Measurements from ENCODE around the gene NUTM2F. TPM values are rescaled to one million over a fixed set of nuclear protein-coding genes. Genes with fewer than 3 reads are reported as not detected.

The NUTM2F gene
- total and polyA plus RNA-seq, 9 of the 15 experiments (the other 6 are each of a cell fraction or from before 2014, with no cell fraction given), result 0.04 TPM; not detected in 8

GRCh38 chr9:94300470-94301301 lies 27.8 kb downstream of the NUTM2F start (continued):
- peak; percentile 44 for TF ChIP-seq CBFA2T3 (IDR thresholded peaks at IDR 0.05)
- peak; percentile 20; the same call in 1 of the 2 replicates for TF ChIP-seq HDAC2 (IDR thresholded peaks at IDR 0.05)
- TF ChIP-seq TBP (optimal IDR thresholded peaks at IDR 0.05; ENCODE audit: low read depth, low read length), result peak; percentile 22
- 0 out of 2 replicates have a peak, but pooled peaks have one; percentile 5 for TF ChIP-seq NFRKB (IDR thresholded peaks at IDR 0.05; ENCODE audit: low read depth)
- peak; percentile 66 for TF ChIP-seq PRDM10 (IDR thresholded peaks at IDR 0.05; ENCODE audit: partially characterized antibody)
- TF ChIP-seq PHB (CRISPR knock-in tag; IDR thresholded peaks at IDR 0.05), result no peak
- no peak for TF ChIP-seq ZNF780A (CRISPR knock-in tag; IDR thresholded peaks at IDR 0.05)
- TF ChIP-seq ATF2 (CRISPR knock-in tag; IDR thresholded peaks at IDR 0.05), result no peak
- TF ChIP-seq RHOXF2B (CRISPR knock-in tag; conservative IDR thresholded peaks at IDR 0.05), result no peak
- 0 out of 2 replicates have a peak, but pooled peaks have one; percentile 17 for TF ChIP-seq POLR2G (IDR thresholded peaks at IDR 0.05; ENCODE audit: low read depth, low read length)
- TF ChIP-seq THRB (CRISPR knock-in tag; conservative IDR thresholded peaks at IDR 0.05), result no peak
- no peak for TF ChIP-seq ZNF140 (CRISPR knock-in tag; IDR thresholded peaks at IDR 0.05)
- peak; percentile 56; the same call in 1 of the 2 replicates for TF ChIP-seq MTA3 (IDR thresholded peaks at IDR 0.05; ENCODE audit: borderline replicate concordance)
- peak; percentile 78; the same call in 1 of the 2 replicates for TF ChIP-seq NBN (IDR thresholded peaks at IDR 0.05; ENCODE audit: low read depth)
- peak; percentile 79 for TF ChIP-seq LCOR (CRISPR knock-in tag; IDR thresholded peaks at IDR 0.05)
